GM21367 (cell line): ENCODE data around the gene NOBOX.
A peak's percentile ranks its signal among the peaks of the same experiment; 100 is the strongest.
"Not testable (repeated sequence)": the region's sequence is repeated elsewhere in the genome, so short reads cannot be mapped to it uniquely, and the experiment has no call there.

ENCODE experiments used
- ATAC-seq: cut with Tn5 transposase; IDR thresholded peaks from one replicate; pipeline ENCODE4 v1.9.1; 2021; ENCODE audit not compliant: unreplicated experiment

NOBOX gene

GRCh38 chr7:144391823-144392255 lies 11.7 kb downstream of the NOBOX start:
- ATAC-seq: peak; percentile 72

- ATAC-seq: no peak
Observed at GRCh38 chr7:144391014-144391413, 12.5 kb downstream of the NOBOX start.

DNA sequence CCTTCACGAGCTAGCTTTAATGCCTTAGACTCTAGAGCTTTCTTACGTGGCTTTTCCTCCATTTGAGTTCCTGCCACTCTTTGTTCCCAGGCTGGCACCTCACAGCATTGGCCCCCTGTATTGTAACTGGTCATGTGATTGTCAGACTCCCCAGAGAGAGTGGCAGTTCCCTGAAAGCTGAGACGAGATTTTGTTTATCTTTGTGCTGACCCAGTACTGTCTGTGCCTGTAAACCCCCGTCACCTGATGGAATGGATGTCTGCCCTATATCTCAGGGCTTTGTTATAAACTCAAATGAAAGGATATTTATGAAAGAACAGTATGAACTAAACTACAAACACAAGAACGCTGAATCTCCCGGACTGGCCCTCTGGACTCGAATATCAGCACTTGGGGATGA lies 13.0 kb downstream of the NOBOX start:
- no peak for ATAC-seq

DNA sequence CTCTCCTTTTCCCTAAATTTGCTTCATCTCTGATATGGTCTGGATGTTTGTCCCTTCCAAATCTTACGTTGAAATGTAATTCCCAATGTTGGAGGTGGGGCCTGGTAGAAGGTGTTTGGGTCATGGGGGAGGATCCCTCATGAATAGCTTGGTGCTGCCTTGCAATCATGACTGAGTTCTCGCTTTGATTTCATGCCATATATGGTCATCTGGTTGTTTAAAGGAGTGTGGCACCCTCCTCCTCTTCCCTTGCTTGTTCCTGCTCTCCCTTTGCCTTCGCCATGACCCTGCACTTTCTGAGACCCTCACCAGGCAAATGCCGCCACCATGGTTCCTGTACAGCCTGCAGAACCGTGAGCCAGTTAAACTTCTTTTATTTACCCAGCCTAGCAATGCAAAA lies 14.5 kb downstream of the NOBOX start:
- ATAC-seq: no peak

GRCh38 chr7:144386741-144387140 lies 16.8 kb downstream of the NOBOX start:
- no peak for ATAC-seq

DNA sequence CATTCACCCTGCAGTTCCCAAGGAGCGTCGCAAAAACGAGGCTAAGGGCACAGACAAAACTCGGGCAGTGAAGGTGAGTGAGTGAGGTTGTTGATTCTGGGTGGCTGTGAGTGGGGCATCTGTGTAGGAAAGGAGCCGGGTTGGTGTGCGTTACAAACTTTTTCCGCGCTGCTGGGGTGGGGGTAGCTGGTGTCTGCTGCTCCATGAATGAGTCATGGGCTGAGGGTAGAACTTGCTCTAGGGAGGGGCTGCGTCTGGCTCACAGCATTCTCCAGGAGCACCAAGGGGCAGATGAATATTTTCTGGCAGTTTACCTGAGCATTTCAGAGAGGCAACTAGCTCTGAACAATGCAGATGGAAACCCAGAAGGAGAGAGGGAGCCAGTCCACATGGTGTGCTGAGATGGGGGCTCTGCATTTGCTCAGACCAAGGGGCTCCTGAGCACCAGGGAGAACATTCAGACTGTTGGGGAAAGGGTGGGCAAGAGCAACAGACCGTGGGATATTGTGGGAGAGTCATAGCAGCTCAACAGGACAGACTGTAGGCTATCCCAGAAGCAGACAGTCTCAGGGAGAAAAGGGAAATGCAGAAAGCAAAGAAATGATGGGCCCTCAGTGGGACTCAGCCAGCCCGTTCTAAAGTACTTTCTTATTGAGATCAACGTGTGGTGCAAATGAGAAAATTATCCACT lies 18.8 kb downstream of the NOBOX start:
- no peak for ATAC-seq

GRCh38 chr7:144384071-144384470 lies 19.4 kb downstream of the NOBOX start:
- ATAC-seq: peak; percentile 89

GRCh38 chr7:144379776-144380384 lies 23.6 kb downstream of the NOBOX start:
- ATAC-seq: no peak

DNA sequence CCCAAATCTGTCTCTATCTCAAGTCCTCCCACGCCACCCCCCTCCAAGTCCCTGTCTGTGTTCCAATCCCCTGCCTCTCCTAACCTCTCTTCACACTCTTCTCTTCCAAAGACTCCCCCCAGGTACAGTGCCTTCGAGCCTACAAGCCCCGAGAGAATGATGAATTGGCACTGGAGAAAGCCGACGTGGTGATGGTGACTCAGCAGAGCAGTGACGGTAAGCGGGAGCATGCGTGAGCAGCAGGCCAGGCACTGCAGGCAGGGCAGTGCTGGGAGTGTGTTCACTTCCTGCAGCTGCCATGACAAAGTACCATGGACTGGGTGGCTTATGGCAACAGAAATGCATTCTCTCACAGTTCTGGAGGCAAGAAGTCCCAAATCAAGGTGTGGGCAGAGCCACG lies 24.8 kb downstream of the NOBOX start:
- no peak for ATAC-seq

- not testable (repeated sequence) for ATAC-seq
Observed at GRCh38 chr7:144369221-144369620, 34.3 kb downstream of the NOBOX start.

GRCh38 chr7:144367250-144367649 lies 36.2 kb downstream of the NOBOX start:
- not testable (repeated sequence) for ATAC-seq

DNA sequence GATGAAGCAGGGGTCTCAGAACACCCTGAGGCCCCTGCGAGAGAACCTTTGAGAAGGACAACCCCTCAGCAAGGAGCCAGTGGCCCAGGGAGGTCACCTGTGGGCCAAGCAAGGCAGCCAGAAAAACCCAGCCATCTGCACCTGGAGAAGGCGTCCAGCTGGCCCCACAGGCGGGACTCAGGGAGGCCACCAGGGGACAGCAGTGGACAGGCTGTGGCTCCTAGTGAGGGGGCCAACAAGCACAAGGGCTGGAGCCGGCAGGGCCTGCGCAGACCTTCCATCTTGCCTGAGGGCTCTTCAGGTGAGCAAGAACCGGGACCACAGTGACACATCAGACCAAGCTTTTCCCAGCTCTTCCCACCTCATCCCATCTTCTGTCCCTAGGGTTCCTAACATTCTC lies 38.0 kb downstream of the NOBOX start:
- not testable (repeated sequence) for ATAC-seq

DNA sequence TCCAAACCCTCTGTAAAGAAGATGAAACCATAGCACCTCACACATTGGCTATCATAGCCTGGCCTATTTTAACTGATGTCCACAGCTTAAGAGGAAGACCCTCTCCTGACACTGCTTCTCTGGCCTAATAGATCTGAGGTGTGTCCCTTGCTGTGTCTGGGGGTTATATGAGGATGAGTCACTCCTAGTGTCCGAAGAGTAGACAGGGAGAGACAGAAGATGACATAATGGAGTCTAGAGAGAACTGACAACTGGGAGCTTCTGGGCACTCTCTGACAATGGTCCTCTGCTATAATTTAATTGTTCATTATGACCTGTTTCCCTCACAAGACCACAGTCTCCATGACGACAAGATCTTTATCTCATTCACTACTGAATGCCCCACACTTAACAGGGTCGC lies 41.4 kb downstream of the NOBOX start:
- not testable (repeated sequence) for ATAC-seq

DNA sequence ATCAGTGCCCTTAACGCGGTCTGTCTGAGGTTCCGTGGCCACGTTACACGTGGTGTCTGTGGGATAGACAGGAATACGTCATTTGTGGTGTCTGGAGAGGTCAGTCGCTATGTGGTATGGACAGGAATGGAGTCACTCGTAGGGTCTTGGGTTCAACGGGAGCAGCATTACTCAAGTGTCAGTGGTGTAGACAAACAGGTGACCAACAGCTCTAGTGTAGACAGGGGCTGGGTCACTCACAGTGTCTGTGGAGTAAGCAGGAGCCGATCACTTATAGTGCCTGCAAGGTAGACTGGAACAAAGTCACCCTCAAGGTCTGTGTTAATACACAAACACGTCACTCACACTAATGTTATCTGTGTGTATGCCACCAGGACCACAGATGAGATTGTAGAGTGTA lies 46.6 kb downstream of the NOBOX start:
- not testable (repeated sequence) for ATAC-seq

DNA sequence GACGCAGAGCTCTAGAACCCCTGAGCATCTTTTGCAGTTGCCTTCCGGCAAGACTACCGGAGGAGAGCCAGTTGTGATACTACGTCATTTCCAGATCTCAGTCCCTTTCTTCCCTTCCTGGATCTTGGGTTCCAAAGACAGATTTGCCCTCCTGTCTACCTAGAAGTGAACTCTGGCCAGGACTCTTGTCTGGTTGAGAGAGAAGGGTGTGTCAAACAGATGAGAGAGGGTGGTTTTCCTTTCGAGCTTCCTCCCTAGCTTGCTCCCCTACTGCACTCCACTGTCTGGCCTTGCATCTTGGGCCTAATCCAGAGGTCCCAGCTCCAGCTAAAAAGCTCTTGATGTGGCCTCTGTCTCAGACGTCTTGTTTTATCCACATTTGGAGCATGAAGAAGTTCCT lies 47.3 kb downstream of the NOBOX start:
- ATAC-seq: not testable (repeated sequence)

DNA sequence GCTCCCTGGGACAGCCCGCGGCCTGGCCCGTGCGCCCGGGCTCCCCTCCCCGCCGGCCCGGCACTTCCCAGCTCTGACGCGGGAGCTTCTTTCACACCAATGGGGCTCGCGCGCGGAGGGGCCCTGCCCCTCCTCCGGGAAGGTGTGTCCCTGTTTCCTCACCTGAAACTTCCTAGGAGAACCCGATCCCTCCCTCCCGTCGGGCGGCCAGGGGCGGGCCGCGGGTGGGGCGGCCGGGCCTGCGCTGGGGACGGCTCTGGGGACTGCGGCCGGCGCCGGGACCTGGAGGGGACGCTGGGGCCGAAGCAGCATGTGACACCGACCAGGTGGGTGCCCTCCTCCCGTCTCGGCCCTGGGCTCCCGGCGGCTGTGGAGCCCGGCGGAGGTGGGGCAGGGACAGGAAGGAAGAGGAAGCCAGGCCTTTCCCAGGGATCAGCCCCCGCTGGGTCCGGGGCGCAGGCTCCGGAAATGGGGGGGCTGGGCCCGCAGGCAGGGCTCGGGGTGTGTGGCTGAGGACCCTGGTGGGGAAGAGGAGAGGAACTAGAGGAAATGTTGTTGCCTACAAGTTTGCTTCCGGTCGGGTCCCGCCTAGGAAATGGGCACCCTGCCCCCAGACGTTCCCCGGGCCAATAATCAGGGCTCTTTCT lies 48.2 kb downstream of the NOBOX start, which contains the start of gene ARHGEF5:
TSS of gene ARHGEF5 (plus strand) at position 227 of the 647 bp plus-strand sequence. CDS start 7,268 bp downstream, outside the sequence.
- ATAC-seq: peak; percentile 55

DNA sequence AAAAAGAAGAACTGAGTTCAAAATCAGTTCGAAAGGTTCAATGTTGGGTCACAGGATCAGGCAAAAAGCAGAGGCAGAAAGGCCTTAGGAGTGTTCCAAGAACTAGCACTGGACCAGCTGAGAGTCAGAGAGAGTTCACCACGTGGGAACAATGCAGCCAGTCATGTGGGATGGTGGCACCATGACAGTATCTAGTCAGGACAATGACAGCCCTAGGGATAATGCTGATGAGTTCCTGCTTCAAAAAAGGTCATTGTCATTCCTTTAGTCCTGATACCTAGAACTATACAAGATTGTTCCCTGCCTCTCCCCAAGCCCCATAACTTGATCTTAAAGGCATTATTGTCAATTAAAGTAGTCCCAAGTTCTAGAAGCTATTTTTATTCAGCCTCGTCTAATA lies 51.8 kb downstream of the NOBOX start:
- not testable (repeated sequence) for ATAC-seq

GRCh38 chr7:144348625-144349024 lies 54.9 kb downstream of the NOBOX start:
- ATAC-seq: peak; percentile 24
